Breast epithelium (tissue), 4 donors: ENCODE results near the gene UTP15. TPM values are rescaled to one million over a fixed set of nuclear protein-coding genes. Genes with fewer than 3 reads are reported as not detected.
A peak's percentile ranks its signal among the peaks of the same experiment; 100 is the strongest.

Experiments
- DNase-seq, 2 donors: peaks; one replicate each; pipeline ENCODE4 v3.0.0-alpha.2; 2019; ENCODE audit warnings: low spot score in 2 of 2
- H3K27ac ChIP-seq, 2 donors: fragments of 200-600 bp; sonication (generic) in 1 of 2; one replicate each; pipeline ENCODE4 v1.5.1; 2016 to 2019; ENCODE audit warnings: mild to moderate bottlenecking in 1 of 2
- H3K27me3 ChIP-seq, 2 donors: fragments of 200-600 bp; sonication (generic) in 1 of 2; one replicate each; pipeline versions ENCODE4 v1.5.1 to v1.6.0; 2017 to 2019; ENCODE audit warnings: control low read depth in 1 of 2, mild to moderate bottlenecking in 1 of 2
- H3K36me3 ChIP-seq: fragments of 200-600 bp; one replicate; pipeline ENCODE4 v1.5.1; 2019
- H3K4me1 ChIP-seq, 2 donors: fragments of 200-600 bp; sonication (generic); one replicate each; pipeline ENCODE4 v1.5.1; 2016 to 2019; ENCODE audit warnings: control low read depth in 1 of 2
- H3K4me3 ChIP-seq, 3 donors: fragments of 200-600 bp; sonication (generic); 1 replicate in 2 of 3; 2 replicates in 1 of 3; pipeline ENCODE4 v1.5.1; 2016 to 2019; ENCODE audit warnings: mild to moderate bottlenecking in 3 of 3, moderate library complexity in 2 of 3
- H3K9me3 ChIP-seq, 2 donors: fragments of 200-600 bp; sonication (generic) in 1 of 2; one replicate each; pipeline ENCODE4 v1.5.1; 2016 to 2019; ENCODE audit warnings: control low read depth in 1 of 2
- POLR2A ChIP-seq: fragments of 450-650 bp; IDR thresholded peaks from one replicate; pipeline ENCODE4 v1.6.1; 2016; ENCODE audit warnings: antibody characterized with exemption, mild to moderate bottlenecking, moderate library complexity
- POLR2AphosphoS5 ChIP-seq, 3 donors: sonication (generic); formaldehyde crosslinking; IDR thresholded peaks; one replicate each; pipeline ENCODE4 v1.6.1; 2017; ENCODE audit warnings: antibody characterized with exemption in 3 of 3
- intact Hi-C: fragments of 100-400 bp; cut with DNase I; formaldehyde crosslinking; loops from one replicate; pipeline ENCODE4 v1.15.1; 2023; ENCODE audit warnings: low total_unique reads
- total RNA-seq, 3 donors: library from RNA; depleted of rRNA; stranded (reverse); fragments of >200 nt; gene quantifications; one replicate each; pipeline ENCODE4 v1.1.0, GENCODE V29; 2016
- TF ChIP-seq, protein P1 (sequence below), 3 donors: fragments of 450-650 bp; IDR thresholded peaks; one replicate each; pipeline ENCODE4 v1.5.1; 2016 to 2017; ENCODE audit warnings: antibody characterized with exemption in 3 of 3, mild to moderate bottlenecking in 3 of 3, moderate library complexity in 3 of 3

UTP15 gene
- total RNA-seq, 3 donors from 2014 or later = 38.7 to 61.6 (median 39.0) TPM

DNA sequence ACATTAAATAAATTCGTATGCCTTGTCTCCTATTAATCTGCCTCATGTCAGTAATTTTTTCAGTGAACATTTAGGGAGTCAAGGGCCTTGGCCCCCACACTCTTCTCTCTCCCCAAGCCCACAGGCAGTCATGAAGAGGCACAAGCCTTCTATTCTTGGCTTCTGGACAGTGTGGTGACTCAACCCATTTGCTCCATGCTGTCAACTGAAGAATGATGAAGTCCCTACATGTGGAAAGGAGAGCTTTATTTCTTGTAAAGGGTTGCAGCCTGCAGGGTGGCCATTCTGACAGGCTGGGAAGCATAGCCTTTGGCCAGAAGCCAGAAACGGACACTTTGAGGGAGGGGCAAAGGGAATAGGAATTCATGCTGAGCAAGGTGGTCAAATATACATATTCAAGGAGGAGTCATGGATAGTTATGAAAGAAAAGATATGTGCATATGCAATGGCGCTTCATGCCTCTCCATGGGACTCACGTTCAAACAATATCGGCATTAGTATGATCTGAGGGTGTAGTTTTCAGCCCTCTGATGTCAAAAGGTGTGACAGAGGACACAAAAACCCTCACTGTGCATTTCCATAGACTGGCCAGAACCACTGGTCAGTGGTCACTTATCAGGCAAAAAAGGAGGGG, 31.4 kb upstream of the UTP15 start:
- Histone ChIP-seq H3K27me3 (no peaks in the 10 kb centered on the region), H3K9me3 (no peaks in the 10 kb centered on the region), H3K27ac (no peak overlapping the region), H3K36me3 (no peaks in the 10 kb centered on the region), H3K4me3 (no peak overlapping the region), H3K4me1 (no peaks in the 10 kb centered on the region)
- TF ChIP-seq POLR2A = no peak
- TF ChIP-seq, protein P1, sequence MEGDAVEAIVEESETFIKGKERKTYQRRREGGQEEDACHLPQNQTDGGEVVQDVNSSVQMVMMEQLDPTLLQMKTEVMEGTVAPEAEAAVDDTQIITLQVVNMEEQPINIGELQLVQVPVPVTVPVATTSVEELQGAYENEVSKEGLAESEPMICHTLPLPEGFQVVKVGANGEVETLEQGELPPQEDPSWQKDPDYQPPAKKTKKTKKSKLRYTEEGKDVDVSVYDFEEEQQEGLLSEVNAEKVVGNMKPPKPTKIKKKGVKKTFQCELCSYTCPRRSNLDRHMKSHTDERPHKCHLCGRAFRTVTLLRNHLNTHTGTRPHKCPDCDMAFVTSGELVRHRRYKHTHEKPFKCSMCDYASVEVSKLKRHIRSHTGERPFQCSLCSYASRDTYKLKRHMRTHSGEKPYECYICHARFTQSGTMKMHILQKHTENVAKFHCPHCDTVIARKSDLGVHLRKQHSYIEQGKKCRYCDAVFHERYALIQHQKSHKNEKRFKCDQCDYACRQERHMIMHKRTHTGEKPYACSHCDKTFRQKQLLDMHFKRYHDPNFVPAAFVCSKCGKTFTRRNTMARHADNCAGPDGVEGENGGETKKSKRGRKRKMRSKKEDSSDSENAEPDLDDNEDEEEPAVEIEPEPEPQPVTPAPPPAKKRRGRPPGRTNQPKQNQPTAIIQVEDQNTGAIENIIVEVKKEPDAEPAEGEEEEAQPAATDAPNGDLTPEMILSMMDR (IDR thresholded peaks at IDR 0.05) = no peak
- no peak for TF ChIP-seq POLR2AphosphoS5 (IDR thresholded peaks at IDR 0.05)
- intact Hi-C loops = no loop called here
- DNase-seq = no peak

DNA sequence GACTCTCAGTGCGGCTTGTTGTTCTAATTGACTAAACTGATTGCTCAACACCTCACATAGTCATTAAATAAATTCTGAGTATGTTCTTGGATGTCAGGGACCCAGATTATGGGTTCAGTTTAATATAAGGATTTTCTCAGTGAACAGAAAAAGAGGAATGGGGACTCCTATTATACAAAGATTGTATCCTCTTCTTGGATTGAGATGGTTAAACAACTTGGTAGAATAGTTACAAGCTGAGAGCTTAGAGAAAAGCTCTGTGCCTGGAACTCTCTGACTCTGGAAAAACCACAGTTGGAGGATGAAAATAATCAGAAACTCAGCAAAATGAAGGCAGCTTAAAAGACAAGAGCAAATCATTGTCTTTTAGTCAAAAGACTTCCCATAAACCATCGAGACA, 30.6 kb upstream of the UTP15 start:
- Histone ChIP-seq H3K9me3 (no peaks in the 10 kb centered on the region), H3K27me3 (no peaks in the 10 kb centered on the region), H3K4me1 (no peaks in the 10 kb centered on the region), H3K4me3 (no peak overlapping the region), H3K36me3 (no peaks in the 10 kb centered on the region), H3K27ac (no peak overlapping the region)
- intact Hi-C loops = loop anchor here (5.0 kb wide), 1 partner anchor 308 kb away; no protein-coding TSS in a partner anchor
- DNase-seq = no peak
- TF ChIP-seq, protein P1 (IDR thresholded peaks at IDR 0.05) = no peak
- TF ChIP-seq POLR2A (no peak), POLR2AphosphoS5 (IDR thresholded peaks at IDR 0.05) (no peak)

DNA sequence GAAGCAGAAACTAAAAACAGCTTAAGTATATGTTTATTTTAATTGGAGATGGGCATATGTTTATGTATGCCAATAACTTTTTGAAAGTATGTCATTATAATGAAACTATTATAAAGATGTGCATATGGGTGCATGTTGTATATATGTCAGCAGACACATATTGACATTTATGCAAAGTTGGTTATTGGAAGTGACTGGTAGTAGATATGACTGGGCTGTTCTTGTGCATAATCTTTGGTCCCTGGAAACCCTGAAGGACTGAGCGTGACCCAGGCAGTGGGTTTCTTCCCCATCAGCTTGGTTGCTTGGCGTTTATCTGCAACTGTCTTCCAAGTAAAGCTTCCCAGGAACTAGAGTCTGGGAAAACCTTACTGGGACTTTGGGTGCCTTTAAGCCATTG, 25.8 kb upstream of the UTP15 start:
- Histone ChIP-seq H3K36me3 (no peaks in the 10 kb centered on the region), H3K4me1 (no peaks in the 10 kb centered on the region), H3K27ac (no peak overlapping the region), H3K4me3 (no peak overlapping the region), H3K9me3 (no peaks in the 10 kb centered on the region), H3K27me3 (no peaks in the 10 kb centered on the region)
- TF ChIP-seq, protein P1 (IDR thresholded peaks at IDR 0.05) = no peak
- no peak for TF ChIP-seq POLR2A
- no peak for TF ChIP-seq POLR2AphosphoS5 (IDR thresholded peaks at IDR 0.05)
- intact Hi-C loops = loop anchor here (5.0 kb wide), 1 partner anchor 312 kb away; no protein-coding TSS in a partner anchor
- DNase-seq = no peak

DNA sequence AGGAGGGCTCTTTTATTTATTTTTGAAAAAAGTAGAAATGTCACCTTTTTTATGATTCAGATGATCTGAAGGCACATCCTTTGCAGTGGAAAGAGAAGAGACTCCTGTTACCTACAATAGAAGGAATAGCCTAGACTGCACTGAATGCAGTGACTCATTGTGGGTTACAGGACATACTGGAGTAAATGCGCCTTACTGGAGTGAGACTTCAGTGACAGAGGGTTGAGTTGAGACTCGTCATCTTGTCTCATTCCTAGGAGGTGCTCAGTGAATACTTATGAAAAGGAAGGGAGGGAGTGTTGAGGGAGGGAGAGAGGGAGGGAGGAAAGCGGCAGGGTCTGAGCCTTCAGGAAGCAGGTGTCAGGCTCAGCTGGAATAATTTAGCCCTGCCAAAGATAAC, 25.4 kb upstream of the UTP15 start:
- H3K36me3 ChIP-seq = no peaks in the 10 kb centered on the region
- no peaks in the 10 kb centered on the region for H3K9me3 ChIP-seq
- DNase-seq = no peak
- intact Hi-C loops = no loop called here
- TF ChIP-seq POLR2AphosphoS5 (IDR thresholded peaks at IDR 0.05) = no peak
- TF ChIP-seq POLR2A = no peak
- TF ChIP-seq, protein P1 (IDR thresholded peaks at IDR 0.05) = no peak
- no peaks in the 10 kb centered on the region for H3K4me1 ChIP-seq
- no peak overlapping the region for H3K4me3 ChIP-seq
- H3K27ac ChIP-seq = peak overlapping the region; percentile 83 to 90
- no peaks in the 10 kb centered on the region for H3K27me3 ChIP-seq

DNA sequence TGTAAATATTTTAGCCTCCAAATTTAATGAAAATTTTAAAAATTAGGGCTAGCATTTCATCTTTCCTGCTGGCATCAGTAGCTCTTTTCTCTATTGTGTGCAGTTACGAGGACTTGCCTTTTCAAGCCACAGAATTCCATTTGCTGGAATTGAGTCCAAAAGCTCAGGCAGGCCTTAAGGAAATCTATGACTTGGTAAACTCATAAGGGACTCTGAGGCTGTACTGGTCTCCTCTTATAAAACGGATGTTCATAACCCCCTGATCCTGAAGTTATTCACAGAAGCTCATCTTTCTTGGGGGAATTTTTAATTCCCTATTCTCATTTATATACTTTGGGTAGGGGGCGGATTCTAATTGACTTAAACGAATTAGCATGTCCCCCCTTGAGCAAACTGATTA, 23.5 kb upstream of the UTP15 start:
- TF ChIP-seq POLR2A = no peak
- TF ChIP-seq, protein P1 (IDR thresholded peaks at IDR 0.05) = no peak
- TF ChIP-seq POLR2AphosphoS5 (IDR thresholded peaks at IDR 0.05) = no peak
- Histone ChIP-seq H3K4me1 (no peaks in the 10 kb centered on the region), H3K4me3 (no peak overlapping the region), H3K27me3 (no peaks in the 10 kb centered on the region), H3K36me3 (no peaks in the 10 kb centered on the region), H3K27ac (peak overlapping the region; percentile 83 to 90), H3K9me3 (no peaks in the 10 kb centered on the region)
- intact Hi-C loops = no loop called here
- DNase-seq = no peak
